PFSK-1 (cell line): ENCODE measurements around the gene KLHL7.

Experiments
- FOXP2 ChIP-seq: optimal IDR thresholded peaks from 2 replicates; pipeline ENCODE3; 2011; ENCODE audit warnings: borderline replicate concordance, control low read depth, inconsistent platforms; ENCODE audit not compliant: insufficient read depth; ENCODE audit errors: extremely low read length, extremely low read depth
- POLR2AphosphoS5 ChIP-seq: IDR thresholded peaks from 2 replicates; pipeline ENCODE4 v1.6.1; 2012; ENCODE audit warnings: low read depth, mild to moderate bottlenecking, control low read depth, low read length, moderate library complexity
- REST ChIP-seq, 2 experiments: IDR thresholded peaks; 2 replicates each; pipeline versions ENCODE4 v1.6.1 to v1.8.0; 2011 to 2012; ENCODE audit warnings: low read depth in 2 of 2, low read length in 2 of 2, control low read depth in 1 of 2, inconsistent platforms in 1 of 2, mild to moderate bottlenecking in 1 of 2, moderate library complexity in 1 of 2; ENCODE audit not compliant: insufficient read depth in 1 of 2
- SIN3A ChIP-seq: IDR thresholded peaks from 2 replicates; pipeline ENCODE4 v1.6.1; 2012; ENCODE audit warnings: mild to moderate bottlenecking, low read length, moderate library complexity, borderline replicate concordance; ENCODE audit not compliant: insufficient read depth
- TAF1 ChIP-seq: IDR thresholded peaks from 2 replicates; pipeline ENCODE4 v1.6.1; 2012; ENCODE audit warnings: low read length, control low read depth, borderline replicate concordance; ENCODE audit not compliant: insufficient read depth

The KLHL7 gene

DNA sequence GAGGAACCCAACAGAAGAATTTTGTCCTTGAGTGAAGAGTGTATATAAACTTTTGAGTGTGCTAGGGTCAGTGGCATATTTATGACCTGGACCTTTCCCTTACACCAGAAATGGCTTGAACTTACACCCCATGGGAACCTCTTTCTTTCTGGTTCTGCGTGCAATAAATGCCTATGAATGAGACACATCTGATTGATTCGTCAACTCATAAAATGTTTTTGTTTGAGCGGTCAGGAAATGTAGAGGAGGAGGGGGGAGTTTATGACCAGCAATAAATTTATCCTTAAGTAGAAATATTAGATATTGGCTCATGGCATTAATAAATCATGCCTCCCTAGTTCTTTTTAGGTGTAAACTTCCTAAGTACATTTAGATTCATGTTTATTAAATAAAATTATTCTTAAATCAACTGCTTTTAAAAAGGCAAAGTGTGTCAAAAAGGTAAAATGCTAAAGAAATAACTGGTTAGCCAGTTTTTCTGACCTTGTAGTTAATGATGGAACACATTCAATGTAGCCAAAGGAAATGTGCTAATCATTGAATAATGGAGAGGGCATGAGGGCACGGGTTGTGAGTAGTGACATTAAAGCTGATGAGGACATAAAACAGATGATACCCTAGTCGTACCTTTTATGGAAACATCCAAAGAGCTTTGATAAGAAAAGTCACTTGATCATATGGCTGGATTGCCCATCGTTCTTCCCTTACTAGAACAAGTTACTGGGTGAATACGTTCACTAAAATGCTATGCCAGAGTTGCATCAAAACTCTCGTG lies 62.7 kb downstream of the KLHL7 start:
- TF ChIP-seq TAF1: no peak
- no peak for TF ChIP-seq POLR2AphosphoS5
- no peak for TF ChIP-seq SIN3A
- TF ChIP-seq FOXP2: no peak
- TF ChIP-seq REST (IDR thresholded peaks at IDR 0.05; ENCODE audit: insufficient read depth in 1 of 2, low read depth in 2 of 2, low read length in 2 of 2): no peak

GRCh38 chr7:23175938-23176337 lies 70.4 kb downstream of the KLHL7 start:
- no peak for TF ChIP-seq SIN3A
- no peak for TF ChIP-seq POLR2AphosphoS5
- TF ChIP-seq REST (IDR thresholded peaks at IDR 0.05; ENCODE audit: insufficient read depth in 1 of 2, low read depth in 2 of 2, low read length in 2 of 2): no peak
- TF ChIP-seq TAF1: no peak
- no peak for TF ChIP-seq FOXP2

GRCh38 chr7:23181684-23182553 lies 76.3 kb downstream of the KLHL7 start, which contains the start of gene NUP42:
Gene NUP42 (plus strand): TSS chr7:23182048. CDS start chr7:23182086, 38 bp downstream.
- TF ChIP-seq POLR2AphosphoS5: peak; percentile 80; the same call in 1 of the 2 replicates
- peak; percentile 82; the same call in 1 of the 2 replicates for TF ChIP-seq TAF1
- no peak for TF ChIP-seq SIN3A
- TF ChIP-seq FOXP2: peak; percentile 89

GRCh38 chr7:23183279-23184012 lies 77.9 kb downstream of the KLHL7 start:
- TF ChIP-seq SIN3A: no peak
- no peak for TF ChIP-seq TAF1
- TF ChIP-seq REST (IDR thresholded peaks at IDR 0.05; ENCODE audit: insufficient read depth in 1 of 2, low read depth in 2 of 2, low read length in 2 of 2): no peak
- TF ChIP-seq FOXP2: no peak
- TF ChIP-seq POLR2AphosphoS5: no peak

DNA sequence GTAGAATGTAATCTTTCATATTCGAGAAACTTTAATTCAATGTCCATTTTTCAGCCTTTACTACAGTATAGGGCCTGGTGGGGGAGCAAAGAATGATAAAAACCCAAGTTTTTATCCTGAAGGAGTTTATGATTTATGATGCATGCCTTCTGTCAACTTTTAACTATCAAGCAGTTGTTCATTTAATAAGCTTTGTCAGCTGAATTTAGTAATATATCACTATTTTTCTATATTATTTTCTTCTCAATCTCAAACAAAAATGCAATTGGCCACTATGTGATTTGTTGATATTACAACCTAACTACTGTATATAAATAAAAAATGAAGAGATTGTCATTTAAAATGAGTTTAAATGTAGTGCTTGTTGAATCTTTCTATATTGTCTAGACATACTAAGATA lies 78.7 kb downstream of the KLHL7 start:
- no peak for TF ChIP-seq REST (IDR thresholded peaks at IDR 0.05; ENCODE audit: insufficient read depth in 1 of 2, low read depth in 2 of 2, low read length in 2 of 2)
- no peak for TF ChIP-seq POLR2AphosphoS5
- TF ChIP-seq TAF1: no peak
- TF ChIP-seq FOXP2: no peak
- TF ChIP-seq SIN3A: no peak
